ENCODE data around the gene C2CD5.

DNA sequence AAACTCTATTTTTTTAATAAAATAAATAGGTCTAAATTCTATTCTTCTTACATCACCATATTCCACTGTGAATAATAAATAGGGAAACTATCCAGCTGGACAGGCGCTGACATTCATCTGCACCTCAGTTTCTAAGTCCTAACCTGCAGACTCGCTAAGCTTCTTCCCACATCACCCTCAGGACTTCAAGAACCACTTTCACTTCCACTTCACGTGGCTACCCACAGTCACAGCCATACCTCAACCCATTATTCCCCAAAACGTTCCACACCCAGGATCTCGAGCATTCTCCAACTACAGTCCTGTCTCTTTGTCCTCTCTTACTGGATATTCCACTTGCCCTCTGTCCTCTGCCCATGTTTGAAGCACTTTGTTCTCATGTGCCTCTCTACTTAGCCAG is 71.1 kb downstream of the C2CD5 start:
- TF ChIP-seq, protein P1, sequence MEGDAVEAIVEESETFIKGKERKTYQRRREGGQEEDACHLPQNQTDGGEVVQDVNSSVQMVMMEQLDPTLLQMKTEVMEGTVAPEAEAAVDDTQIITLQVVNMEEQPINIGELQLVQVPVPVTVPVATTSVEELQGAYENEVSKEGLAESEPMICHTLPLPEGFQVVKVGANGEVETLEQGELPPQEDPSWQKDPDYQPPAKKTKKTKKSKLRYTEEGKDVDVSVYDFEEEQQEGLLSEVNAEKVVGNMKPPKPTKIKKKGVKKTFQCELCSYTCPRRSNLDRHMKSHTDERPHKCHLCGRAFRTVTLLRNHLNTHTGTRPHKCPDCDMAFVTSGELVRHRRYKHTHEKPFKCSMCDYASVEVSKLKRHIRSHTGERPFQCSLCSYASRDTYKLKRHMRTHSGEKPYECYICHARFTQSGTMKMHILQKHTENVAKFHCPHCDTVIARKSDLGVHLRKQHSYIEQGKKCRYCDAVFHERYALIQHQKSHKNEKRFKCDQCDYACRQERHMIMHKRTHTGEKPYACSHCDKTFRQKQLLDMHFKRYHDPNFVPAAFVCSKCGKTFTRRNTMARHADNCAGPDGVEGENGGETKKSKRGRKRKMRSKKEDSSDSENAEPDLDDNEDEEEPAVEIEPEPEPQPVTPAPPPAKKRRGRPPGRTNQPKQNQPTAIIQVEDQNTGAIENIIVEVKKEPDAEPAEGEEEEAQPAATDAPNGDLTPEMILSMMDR (IDR thresholded peaks at IDR 0.05), result no peak
- TF ChIP-seq POLR2A (IDR thresholded peaks at IDR 0.05), result no peak

Data from esophagus squamous epithelium (tissue), 4 donors.